Stimulated activated CD4-positive, alpha-beta T cell treated with anti-CD3 and anti-CD28 coated beads, Interleukin-2, amount 100 ng/mL, for 48 hours (primary cell): Measurements from ENCODE around the gene RPS4Y2.

Experiments used
- DNase-seq, 2 donors: peaks; one replicate each; pipeline ENCODE4 v3.0.0-alpha.2; 2020

Gene RPS4Y2

DNA sequence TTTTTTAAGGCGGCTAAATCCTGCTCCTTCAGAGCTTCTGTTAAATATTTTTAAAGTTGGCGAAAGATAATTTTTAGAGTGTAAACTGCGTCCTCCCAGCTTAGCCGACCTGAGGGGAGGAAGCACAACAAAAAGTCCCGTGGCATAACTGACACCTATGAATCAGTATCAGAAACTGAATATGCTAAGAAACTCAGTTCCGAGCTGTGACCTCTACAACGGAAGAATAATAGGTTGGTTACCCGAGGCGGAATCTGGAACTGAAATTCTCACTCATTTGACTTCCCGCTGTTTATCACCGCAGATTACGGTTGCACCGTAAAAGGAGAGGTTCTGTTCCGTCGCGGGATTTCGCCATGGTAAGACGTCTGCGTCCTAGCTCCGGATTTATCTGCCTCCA lies at the start of gene RPS4Y2:
TSS of gene RPS4Y2 (plus strand) at position 301 of the 400 bp plus-strand sequence. CDS start at position 357, 56 bp downstream.
- no peak for DNase-seq

DNA sequence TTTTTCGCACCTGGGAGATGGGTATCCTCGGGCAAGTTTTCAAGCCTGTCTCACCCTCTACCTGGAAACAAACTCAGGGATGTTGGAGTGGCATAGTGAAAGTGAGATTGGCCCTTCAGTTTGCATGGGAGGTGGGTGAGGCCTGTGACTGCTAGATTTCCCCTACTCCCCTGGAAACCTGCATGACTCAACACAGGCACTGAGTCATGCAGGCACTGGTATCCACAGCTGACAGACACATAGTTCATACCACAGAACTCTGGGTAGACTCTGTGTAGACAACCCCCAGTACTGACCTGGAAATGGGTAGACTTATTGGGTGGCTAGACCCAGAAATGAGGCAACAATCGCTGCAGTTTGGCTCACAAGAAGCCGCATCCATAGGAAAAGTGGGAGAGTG lies 41.5 kb upstream of the RPS4Y2 start:
- peak in 1 of 2 donors; percentile 3 for DNase-seq

DNA sequence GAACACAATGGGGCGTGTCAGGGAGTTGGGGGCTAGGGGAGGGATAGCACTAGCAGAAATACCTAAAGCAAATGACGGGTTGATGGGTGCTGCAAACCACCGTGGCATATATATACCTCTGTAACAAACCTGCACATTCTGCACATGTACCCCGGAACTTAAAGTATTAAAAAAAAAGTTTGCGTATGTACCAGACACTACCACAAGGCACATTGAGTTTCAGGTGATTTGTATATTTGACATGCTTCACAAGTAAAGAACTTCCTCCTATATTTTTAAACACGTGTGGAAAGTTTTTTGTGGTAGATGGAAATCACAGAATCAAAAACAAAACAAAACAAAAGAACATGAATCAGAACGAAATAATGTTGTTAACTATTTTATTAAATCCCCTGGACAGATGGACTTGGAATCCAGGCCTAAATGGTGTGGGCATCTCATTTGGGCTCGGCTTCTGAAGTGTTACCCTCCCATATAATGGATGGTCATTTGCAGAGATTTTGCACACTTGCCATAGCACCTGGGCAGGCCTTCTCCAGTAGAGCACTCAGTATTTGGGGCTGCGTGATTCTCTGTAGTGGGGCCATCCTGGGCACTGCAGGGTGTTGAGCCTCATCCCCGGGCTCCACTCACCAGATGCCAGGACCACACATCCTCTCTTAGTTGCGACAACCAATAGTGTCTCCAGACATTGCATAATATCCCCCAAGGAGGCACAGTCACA lies 29.6 kb upstream of the RPS4Y2 start:
- no peak for DNase-seq

DNA sequence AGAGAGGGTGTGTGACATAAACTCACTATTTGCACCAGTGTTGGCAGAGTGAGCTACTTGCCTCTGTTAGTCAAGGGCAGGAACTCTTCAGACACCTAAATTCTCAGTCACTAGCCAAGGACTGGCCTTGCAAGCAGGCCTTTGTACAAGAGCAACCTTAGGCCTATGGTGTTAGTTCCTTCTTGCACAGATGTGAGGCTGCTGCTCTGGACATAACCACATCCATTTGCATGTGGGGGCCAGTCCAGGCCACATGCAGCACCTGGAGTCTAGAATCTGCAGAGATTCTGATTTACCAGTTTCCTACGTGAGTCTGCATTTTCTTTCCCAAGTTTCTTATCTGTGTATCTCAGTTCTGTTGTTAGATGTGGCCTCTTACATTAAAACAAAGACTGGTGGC lies 20.7 kb upstream of the RPS4Y2 start:
- no peak for DNase-seq

DNA sequence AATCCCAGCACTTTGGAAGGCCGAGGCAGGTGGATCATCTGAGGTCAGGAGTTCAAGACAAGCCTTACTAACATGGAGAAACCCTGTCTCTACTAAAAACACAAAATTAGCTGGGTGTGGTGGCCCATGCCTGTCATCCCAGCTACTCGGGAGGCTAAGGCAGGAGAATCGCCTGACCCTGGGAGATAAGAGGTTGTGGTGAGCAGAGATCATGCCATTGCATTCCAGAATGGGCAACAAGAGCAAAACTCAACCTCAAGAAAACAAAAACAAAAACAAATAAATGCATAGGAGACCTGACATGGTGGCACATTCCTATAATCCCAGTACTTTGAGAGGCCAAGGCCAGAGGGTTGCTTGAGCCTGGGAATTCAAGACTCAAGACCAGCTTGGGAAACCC lies 16.1 kb upstream of the RPS4Y2 start:
- DNase-seq, result no peak

DNA sequence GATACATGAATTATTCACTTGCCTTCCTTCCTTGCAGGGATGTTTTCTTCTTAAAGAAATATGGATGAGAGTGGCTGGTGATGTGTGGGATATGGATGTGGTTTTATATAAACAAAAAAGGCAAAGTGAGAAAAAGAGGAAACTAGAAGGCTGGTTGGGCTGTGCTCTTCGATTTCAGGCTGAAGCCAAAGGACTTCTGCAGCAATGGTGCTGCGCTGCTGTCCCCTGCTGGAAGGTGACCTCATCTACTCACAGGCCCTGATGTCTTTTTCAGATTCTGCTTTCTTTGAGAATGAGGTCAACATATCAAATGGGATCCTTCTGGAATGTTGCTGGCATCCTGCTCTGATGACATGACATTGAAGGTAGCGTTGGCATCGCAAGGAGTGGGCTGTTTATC lies 15.3 kb upstream of the RPS4Y2 start:
- peak in 1 of 2 donors; percentile 3 for DNase-seq

DNA sequence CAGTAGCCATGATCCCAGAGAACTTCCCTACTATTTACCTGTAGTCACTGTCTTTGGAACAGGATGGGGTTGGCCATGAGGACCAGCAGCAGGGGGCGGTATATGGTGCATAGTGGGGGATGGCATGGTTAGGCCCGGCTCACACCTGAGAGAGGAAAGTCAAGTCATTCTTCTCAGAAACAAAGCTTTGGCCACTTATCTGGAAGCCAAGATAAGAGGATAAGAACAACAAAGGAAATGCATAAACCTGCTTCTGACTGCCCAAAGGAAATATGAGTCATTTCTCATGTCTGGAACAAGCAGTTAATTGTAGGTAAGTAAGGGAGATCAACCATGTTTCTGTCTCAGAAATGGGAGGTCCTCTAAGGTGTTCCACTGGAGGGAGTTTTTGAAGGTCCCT lies 10.8 kb upstream of the RPS4Y2 start:
- peak in 1 of 2 donors; percentile 5 for DNase-seq

DNA sequence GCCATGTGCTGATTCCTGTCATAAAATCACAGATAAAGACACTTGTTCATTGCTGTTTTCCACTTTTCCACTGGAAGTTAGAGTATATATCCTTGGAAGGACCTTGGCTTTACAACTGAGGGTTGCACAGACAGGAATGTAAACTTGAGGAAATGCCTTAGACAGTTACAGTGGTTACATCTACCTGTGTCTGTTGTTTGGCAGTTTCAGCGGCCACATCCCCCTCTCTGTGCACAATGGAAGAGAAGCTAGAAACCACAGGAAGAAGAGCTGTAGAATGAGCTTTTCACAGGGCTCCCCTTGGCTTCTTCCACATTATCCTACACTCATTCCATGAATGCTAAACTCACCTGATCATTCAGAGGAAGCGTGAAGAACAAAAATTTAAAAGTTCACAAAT lies 9.0 kb upstream of the RPS4Y2 start:
- DNase-seq, result no peak

DNA sequence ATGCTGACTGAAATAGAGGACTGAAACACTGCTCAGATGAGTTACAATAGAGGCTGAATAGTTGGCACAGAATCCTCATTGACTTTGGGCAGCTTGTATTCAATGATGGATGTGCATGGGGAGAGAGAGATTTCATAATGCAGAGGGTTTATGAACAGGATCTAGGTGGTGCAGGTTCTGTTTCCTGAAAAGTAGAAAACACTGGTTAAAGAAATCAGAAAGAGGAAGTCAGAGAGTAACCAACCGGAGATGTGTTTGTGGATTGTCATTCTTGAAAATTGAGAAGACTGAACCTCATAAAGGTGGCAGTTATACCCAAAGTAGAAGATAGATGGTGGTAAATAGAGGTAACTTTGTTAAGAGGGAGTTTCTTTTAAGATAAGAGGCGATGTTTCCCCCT lies 8.0 kb downstream of the RPS4Y2 start:
- no peak for DNase-seq

DNA sequence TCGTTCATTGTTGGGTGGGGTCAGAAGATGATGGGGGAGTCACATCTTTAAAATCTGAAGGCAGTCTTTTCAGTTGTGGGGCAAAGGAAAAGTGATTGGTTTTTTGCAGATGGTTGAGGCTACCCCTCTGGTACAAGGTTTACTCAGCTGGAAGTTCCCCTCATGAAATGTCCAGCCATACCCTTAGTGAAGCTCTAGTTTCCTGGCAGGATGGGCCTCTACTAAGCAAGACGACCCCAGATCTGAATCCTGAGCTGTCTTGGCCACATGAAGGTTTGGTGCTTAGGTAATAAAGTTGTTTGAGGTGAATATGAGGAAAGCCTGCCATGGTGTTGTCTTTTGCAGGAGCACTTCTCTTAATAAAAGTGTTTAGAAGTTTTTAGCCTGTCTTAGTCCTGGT lies 9.2 kb downstream of the RPS4Y2 start:
- no peak for DNase-seq

DNA sequence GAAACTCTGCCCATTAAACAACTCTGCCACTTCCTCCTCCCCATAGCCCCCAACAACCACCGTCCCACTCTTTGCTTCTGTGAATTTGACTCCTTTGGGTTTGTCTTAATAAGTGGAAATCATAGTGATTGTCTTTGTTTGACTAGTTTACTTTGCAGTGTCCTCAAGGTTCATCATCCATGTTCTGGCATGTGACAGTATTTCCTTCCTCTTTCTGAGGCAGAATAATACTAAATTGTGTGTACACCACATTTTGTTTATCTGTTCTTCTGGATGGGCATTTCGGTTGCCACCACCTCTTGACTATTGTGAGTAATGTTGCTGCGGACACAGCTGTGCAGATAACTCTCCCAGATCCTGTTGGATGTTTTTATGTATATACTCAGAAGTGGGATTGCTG lies 14.8 kb downstream of the RPS4Y2 start:
- DNase-seq, result no peak

DNA sequence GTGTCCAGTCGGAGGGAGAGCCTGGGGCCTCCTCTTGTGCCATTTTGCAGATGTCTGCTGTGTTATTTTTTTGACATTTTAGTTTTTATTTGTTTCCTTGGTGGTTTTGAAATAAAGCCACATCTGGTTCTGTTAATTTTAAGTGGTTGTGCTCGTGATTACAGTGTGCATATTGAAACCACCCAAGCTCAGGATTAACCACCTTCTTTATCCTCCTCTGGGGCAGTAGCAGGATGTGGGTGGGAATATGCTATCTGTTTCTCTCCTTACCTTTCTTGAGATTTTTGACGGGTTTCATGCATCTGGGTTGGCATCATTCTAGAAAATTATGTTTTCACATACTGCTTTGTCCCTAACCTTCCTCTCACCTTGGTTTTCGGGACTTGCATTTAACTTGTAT lies 20.2 kb downstream of the RPS4Y2 start:
- no peak for DNase-seq

DNA sequence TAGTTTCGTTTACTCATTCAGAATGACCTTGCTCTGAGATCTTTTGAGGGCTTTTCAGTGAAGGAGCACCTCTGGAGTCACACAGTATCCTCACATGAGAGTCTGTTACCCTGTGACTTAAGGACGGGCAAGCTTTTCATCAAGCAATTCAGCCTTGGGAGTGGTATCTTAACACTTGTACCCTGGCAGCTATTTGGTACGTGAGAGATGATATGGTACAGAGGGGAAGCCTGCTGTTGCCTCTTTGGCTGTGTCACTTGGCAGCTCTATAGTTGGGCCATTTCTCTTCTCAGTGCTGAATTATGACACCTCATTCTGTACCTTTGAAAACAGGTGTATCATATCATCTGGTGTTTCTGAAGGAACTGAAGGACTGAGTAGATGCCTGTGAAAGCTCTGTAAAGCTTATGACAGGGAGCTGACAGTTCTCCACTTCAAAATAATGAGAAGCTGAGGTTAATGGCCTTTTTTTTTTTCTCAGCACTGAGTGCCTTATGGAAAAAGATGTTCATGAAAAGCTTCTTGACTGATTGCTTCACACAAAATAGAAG lies 24.3 kb downstream of the RPS4Y2 start:
- no peak for DNase-seq

DNA sequence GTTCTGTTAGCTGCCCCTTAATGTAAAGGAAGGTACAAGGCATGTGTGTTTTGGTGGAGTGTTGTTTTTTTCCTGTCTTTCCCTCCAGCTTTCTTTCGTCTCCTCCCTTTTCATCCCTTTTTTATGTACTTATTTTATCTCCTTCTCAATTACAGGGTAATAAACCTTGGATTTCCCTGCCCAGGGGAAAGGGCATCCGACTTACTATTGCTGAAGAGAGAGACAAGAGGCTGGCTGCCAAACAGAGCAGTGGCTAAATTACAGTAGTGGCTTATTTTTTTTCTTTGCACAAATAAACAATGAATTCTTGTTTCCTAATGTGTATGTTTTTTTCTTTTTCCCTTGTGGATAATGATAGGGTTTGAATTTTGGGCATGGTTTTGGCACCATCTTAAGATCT lies 24.9 kb downstream of the RPS4Y2 start:
- DNase-seq, result no peak

DNA sequence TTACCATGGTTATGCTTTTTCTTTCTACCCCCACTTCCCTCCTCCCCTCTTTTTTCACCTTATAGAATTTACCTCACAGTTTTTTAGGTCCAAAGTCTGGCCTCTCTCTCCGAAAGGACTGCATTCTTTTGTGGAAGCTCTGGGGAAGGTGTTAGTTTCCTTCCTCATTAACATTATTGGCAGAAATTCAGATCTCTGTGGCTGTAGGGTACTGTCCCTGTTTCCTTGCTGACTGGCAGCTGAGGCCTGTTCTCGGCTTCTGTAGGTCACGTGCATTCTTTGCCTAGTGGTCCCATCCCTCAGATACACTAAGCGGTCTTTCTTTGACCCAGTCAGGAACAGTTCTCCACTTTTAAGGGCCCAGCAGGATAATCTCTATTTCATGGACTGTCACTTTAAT lies 25.5 kb downstream of the RPS4Y2 start:
- DNase-seq, result no peak

DNA sequence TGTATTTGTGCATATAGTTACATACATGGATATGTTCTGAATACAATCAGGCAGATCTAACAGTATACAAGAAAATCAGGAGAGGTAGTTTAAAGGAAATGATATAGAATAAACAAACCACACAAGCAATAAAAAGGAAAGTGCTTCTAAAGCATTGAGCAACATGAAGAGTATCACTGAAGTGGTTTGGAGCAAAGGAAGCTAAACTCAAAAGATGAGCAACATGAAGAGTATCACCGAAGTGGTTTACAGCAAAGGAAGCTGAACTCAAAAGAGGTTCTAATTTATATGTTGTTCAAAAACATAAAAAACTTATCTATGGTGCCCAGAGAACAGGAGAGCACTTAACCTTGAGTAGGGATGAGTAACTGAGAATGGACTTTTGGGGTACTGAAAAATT lies 29.1 kb downstream of the RPS4Y2 start:
- DNase-seq, result no peak

DNA sequence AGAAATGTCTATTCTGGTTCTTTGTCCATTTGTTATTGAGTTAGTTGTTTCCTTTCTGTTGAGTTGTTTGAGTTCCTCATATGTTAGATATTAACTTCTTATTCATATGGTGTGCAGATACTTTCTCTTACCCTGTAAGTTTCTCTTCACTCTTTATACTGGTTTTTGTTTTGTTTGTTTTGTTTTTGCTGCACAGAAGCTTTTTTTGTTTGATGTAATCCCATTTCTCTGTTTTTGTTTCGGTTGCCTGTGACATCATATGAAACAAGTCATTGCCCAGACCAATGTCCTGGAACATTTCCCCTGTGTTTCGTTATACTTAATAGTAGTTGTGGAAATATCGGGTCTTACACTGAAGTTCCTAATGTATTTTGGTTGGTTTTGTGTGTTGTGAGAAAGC lies 31.2 kb downstream of the RPS4Y2 start:
- no peak for DNase-seq

DNA sequence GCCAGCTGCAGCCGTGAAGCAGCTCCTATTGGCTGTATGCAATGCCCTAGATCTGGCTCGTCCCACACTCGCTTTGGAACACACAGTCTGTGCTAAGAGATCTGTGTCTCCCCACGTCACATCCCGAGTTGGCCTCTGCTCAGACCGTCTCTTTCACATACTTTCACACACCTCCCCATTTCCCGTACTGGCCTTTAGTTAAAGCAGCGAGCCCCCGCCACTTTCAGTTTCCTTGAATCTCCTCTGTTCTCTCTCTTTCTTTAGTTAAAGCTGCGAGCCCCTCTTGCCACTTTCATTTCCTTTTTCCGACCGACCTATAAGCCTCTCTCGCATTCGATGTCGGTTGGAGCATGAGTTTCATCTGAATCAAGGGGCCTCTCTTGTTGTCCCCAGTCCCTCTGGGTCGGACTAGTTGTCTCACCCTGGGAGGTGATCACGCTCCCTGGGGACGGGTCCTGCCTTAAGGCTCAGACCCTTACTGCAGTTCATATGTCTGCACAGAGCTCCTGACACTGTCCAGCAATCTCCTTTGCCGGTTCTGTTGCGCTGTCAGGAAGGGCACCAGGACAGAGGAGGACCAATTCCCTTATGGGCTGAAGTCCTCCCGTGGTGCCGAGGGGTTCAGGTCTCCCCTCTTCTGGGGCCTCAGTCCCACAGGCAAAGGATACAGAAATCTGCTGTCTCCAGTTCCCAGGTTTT lies 42.6 kb downstream of the RPS4Y2 start:
- no peak for DNase-seq

DNA sequence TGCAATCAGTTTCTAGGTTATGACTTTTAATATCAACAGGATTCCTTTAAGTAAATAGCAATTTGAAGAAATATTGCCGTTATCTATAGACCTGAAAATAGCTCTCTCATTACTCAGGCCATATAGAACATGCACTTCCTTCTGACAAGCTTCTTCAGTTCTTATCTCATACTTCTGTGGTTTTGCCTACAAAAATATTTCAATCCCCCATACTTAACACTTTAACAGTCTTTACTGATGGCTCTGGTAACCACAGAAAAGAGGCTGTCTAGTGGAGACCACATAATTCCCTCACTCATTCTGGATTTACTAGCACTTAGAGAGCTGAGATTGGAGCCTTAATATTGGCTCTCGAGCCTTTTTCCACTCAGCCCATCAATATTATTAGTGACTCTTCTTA lies 46.8 kb downstream of the RPS4Y2 start:
- DNase-seq, result no peak

DNA sequence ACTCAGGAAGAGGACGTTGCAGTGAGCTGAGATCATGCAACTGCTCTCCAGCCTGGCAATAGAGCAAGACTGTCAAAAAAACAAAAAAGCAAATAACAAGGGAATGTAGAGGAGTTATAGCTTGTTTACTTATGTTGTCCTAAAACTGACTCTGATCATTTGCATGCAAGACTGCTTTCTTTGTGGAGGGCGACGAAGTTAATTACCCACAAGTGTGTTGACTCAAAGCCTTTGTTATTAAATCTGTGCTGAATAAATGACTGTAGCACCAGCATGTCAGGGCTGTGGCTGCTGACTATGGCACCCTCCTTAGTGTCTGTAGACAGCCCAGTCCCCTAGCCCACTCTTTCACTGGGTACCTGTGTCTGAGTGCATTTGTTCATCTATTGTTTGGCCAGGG lies 50.3 kb downstream of the RPS4Y2 start:
- DNase-seq, result no peak

DNA sequence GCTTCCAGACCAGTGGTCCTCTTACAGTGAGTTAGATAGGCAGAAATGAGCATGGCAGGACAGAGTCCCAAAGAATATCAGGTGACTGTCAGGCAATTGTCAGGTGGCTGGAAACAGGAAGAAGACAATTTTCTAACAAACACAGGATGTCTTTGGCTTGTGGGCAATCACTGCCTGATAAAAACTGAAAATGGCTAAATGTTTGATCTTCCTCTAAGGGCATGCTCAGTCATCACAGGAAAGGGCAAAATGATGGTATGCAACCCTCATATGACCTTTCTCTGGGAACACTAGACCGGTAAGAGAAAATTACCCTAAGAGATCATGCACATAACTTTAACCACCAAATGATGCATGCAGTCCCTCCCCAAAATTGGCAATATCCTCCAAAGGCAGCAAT lies 57.6 kb downstream of the RPS4Y2 start:
- no peak for DNase-seq

DNA sequence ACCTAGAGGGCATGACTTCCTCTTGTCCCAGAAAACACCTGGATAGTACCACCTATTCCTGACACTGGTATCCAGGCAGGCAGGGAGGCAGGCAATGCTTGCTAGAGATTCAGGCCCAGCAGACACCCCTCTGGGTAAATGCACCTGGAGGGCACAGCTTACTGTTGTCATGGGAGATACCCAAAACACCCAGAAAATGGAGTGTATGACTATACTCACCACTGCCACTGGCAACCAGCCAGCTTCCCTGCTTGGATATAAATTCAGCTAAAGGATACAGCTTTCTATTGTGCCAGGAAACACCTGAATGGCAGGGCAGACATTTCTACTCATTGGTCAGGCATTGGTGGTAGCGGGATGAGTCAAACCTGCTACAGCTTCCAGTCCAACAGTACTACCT lies 58.9 kb downstream of the RPS4Y2 start:
- DNase-seq, result no peak

DNA sequence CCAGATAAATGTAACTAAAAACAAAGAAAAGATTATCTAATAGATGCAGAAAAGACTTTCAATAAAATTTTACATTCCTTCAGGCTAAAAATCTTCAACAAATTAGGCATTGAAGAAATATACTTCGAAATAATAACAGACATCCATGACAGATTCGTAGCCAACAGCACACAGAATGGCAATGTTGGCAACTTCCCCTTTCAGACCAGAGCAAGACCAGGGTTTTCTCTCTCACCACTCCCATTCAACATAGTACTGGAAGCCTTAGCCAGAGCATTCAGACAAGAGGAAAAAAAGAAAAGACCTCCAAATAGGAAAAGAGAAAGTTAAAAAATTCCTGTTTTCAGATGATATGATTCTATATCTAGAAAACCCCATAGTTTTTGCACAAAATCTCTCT lies 61.2 kb downstream of the RPS4Y2 start:
- no peak for DNase-seq
